IMR-90 (cell line): ENCODE results near the gene CSF1. TPM values are rescaled to one million over a fixed set of nuclear protein-coding genes. Genes with fewer than 3 reads are reported as not detected.

ENCODE experiments used
- ATAC-seq: fragments of 200-7000 bp; cut with Tn5 transposase; 2 replicates; pipeline ENCODE4 v1.9.1; 2020; ENCODE audit warnings: low read depth, mild to moderate bottlenecking, moderate library complexity
- BruUV-seq: library from RNA; stranded (reverse); fragments of 400-500 nt; replicated peaks from 2 replicates; lab custom pipeline; 2021; lab: Mats Ljungman, UMichigan
- CTCF ChIA-PET: fragments of 300-600 bp; formaldehyde crosslinking; extraction: SDS; loops from one replicate; lab custom pipeline; 2021; ENCODE audit warnings: antibody characterized with exemption; lab: Yijun Ruan, JAX
- POLR2A ChIA-PET: fragments of 300-600 bp; sonication (Branson Sonifier 250); formaldehyde crosslinking; loops from one replicate; lab custom pipeline; 2022; ENCODE audit warnings: antibody characterized with exemption; ENCODE audit not compliant: unreplicated experiment; lab: Charles Lee
- DNase-seq: peaks from one replicate; pipeline ENCODE4 v3.0.0; 2013
- H2AFZ ChIP-seq: replicated peaks from 2 replicates; pipeline ENCODE3; 2013; ENCODE audit warnings: low read length, mild to moderate bottlenecking; ENCODE audit not compliant: poor library complexity
- H2AK5ac ChIP-seq: 2 replicates; pipeline ENCODE4 v1.6.1; 2013; ENCODE audit warnings: low read depth, low read length, inconsistent platforms
- H2AK9ac ChIP-seq: replicated peaks from 2 replicates; pipeline ENCODE3; 2013; ENCODE audit warnings: mild to moderate bottlenecking, low read depth, low read length, moderate library complexity; ENCODE audit not compliant: poor library complexity
- H2BK120ac ChIP-seq: 2 replicates; pipeline ENCODE4 v1.6.1; 2013; ENCODE audit warnings: low read depth, low read length, inconsistent platforms
- H2BK15ac ChIP-seq: 3 replicates; pipeline ENCODE4 v1.6.1; 2013; ENCODE audit warnings: low read depth, low read length, inconsistent platforms
- H2BK20ac ChIP-seq: 2 replicates; pipeline ENCODE4 v1.6.1; 2013; ENCODE audit warnings: low read depth, mild to moderate bottlenecking, inconsistent platforms, low read length, moderate library complexity
- H2BK5ac ChIP-seq: 2 replicates; pipeline ENCODE4 v1.6.1; 2013; ENCODE audit warnings: mild to moderate bottlenecking, low read depth, low read length, inconsistent platforms; ENCODE audit not compliant: poor library complexity, severe bottlenecking
- H3K14ac ChIP-seq: replicated peaks from 2 replicates; pipeline ENCODE4 v1.6.1; 2013; ENCODE audit warnings: low read depth, low read length, inconsistent platforms
- H3K18ac ChIP-seq: 2 replicates; pipeline ENCODE4 v1.6.1; 2013; ENCODE audit warnings: low read depth, low read length, control low read depth
- H3K23ac ChIP-seq: 2 replicates; pipeline ENCODE4 v1.6.1; 2013; ENCODE audit warnings: low read depth, low read length, inconsistent platforms
- H3K27ac ChIP-seq: 2 replicates; pipeline ENCODE4 v1.5.1; 2013; ENCODE audit warnings: mild to moderate bottlenecking, control low read depth, low read length; ENCODE audit not compliant: insufficient read depth
- H3K27me3 ChIP-seq: 2 replicates; pipeline ENCODE4 v1.6.1; 2013; ENCODE audit warnings: low read length; ENCODE audit not compliant: control insufficient read depth, insufficient read depth
- H3K36me3 ChIP-seq: 2 replicates; pipeline ENCODE4 v1.6.1; 2013; ENCODE audit warnings: low read length, mixed read lengths; ENCODE audit not compliant: control insufficient read depth, insufficient read depth
- H3K4ac ChIP-seq: 2 replicates; pipeline ENCODE4 v1.6.1; 2013; ENCODE audit warnings: low read depth, low read length, inconsistent platforms
- H3K4me1 ChIP-seq: 2 replicates; pipeline ENCODE4 v1.6.1; 2013; ENCODE audit warnings: low read length, mixed read lengths; ENCODE audit not compliant: control insufficient read depth, insufficient read depth
- H3K4me2 ChIP-seq: 2 replicates; pipeline ENCODE4 v1.6.1; 2013; ENCODE audit warnings: low read depth, mild to moderate bottlenecking, control low read depth, low read length, moderate library complexity
- H3K4me3 ChIP-seq: 2 replicates; pipeline ENCODE4 v1.5.1; 2013; ENCODE audit warnings: low read depth, mild to moderate bottlenecking, control low read depth, low read length, moderate library complexity; ENCODE audit not compliant: insufficient read depth
- H3K56ac ChIP-seq: 2 replicates; pipeline ENCODE4 v1.6.1; 2013; ENCODE audit warnings: low read length, inconsistent platforms; ENCODE audit not compliant: insufficient read depth; ENCODE audit errors: extremely low read depth
- H3K79me1 ChIP-seq, 2 experiments: 2 replicates each; pipeline ENCODE4 v1.6.1; 2013; ENCODE audit warnings: low read length in 2 of 2, inconsistent platforms in 1 of 2, low read depth in 1 of 2
- H3K9ac ChIP-seq: 2 replicates; pipeline ENCODE4 v1.6.1; 2013; ENCODE audit warnings: low read depth, low read length, control low read depth
- H3K9me1 ChIP-seq: 2 replicates; pipeline ENCODE4 v1.6.1; 2013; ENCODE audit warnings: low read length, inconsistent platforms; ENCODE audit not compliant: insufficient read depth
- H3K9me3 ChIP-seq: 2 replicates; pipeline ENCODE4 v1.6.1; 2013; ENCODE audit warnings: low read length; ENCODE audit not compliant: control insufficient read depth, insufficient read depth
- H4K20me1 ChIP-seq: 2 replicates; pipeline ENCODE4 v1.6.1; 2013; ENCODE audit warnings: low read length, inconsistent platforms; ENCODE audit not compliant: insufficient read depth
- H4K5ac ChIP-seq: 2 replicates; pipeline ENCODE4 v1.6.1; 2013; ENCODE audit warnings: mild to moderate bottlenecking, low read depth, low read length, control low read depth
- H4K8ac ChIP-seq, 2 experiments: 2 replicates each; pipeline ENCODE4 v1.6.1; 2013; ENCODE audit warnings: low read depth in 2 of 2, low read length in 2 of 2, control low read depth in 1 of 2, inconsistent platforms in 1 of 2
- H4K91ac ChIP-seq: 2 replicates; pipeline ENCODE4 v1.6.1; 2013; ENCODE audit warnings: low read depth, low read length, inconsistent platforms; ENCODE audit not compliant: insufficient read depth
- FOS ChIP-seq: fragments of 150-350 bp; IDR thresholded peaks from 2 replicates; pipeline ENCODE4 v1.6.1; 2016; ENCODE audit warnings: low read depth, low read length
- SMC3 ChIP-seq: fragments of 150-350 bp; IDR thresholded peaks from 2 replicates; pipeline ENCODE4 v1.6.1; 2016; ENCODE audit warnings: low read depth, mild to moderate bottlenecking, antibody characterized with exemption, low read length, moderate library complexity
- WGBS, 2 experiments: methylation state at CpG; one replicate each; pipeline versions ENCODE4 v1.1.5 to v1.1.7; 2013; ENCODE audit warnings: missing lambda C conversion rate in 2 of 2; ENCODE audit not compliant: insufficient read length in 1 of 2; ENCODE audit errors: extremely low coverage in 2 of 2; 5-methylcytosine and 5-hydroxymethylcytosine counted together
- dilution Hi-C: fragments of 300-500 bp; cut with HindIII; formaldehyde crosslinking; loops from one replicate; pipeline ENCODE4 v1.14.3; 2018; ENCODE audit warnings: low sequenced_read_pairs; ENCODE audit not compliant: unreplicated experiment
- in situ Hi-C: fragments of 300-500 bp; cut with MboI; formaldehyde crosslinking; loops from 3 replicates; pipeline ENCODE4 v1.14.3; 2019; ENCODE audit warnings: low sequenced_read_pairs, inconsistent platforms, mixed read lengths
- intact Hi-C: fragments of 100-400 bp; cut with micrococcal nuclease; formaldehyde crosslinking; loops from 2 replicates; pipeline ENCODE4 v1.10.0; 2022
- polyA plus RNA-seq, 3 experiments: library from polyadenylated mRNA; depleted of rRNA; stranded (reverse); fragments of >200 nt; gene quantifications; 2 replicates each; pipeline ENCODE4 v1.2.3, GENCODE V29; 2012; ENCODE audit warnings: low replicate concordance in 1 of 3
- total RNA-seq: library from RNA; depleted of rRNA; stranded (reverse); fragments of >200 nt; gene quantifications from 2 replicates; pipeline ENCODE4 v1.2.3, GENCODE V29; 2012

CSF1 gene
- total and polyA plus RNA-seq, 2 of the 4 experiments (the other 2 are of a cell fraction): 14.3 to 22.0 TPM

DNA sequence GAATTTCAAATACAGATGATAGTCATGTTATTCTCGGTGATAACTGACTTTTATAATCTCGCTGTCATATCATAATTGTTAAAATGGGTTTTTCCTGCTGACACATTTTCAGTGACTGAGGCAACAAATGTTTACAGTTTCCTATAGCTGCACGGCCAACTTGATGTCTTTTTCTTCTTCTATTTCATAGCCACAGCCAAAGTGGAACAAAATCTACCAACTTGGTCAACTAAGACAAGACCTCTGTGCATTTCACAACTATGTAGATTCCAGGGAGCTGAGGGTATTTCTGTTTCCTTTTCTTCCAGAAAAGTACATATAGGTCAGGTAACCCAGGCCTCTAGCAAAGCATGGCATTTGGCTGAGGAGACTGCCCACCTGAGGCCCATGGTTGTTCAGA, 63.5 kb downstream of the CSF1 start:
- Histone ChIP-seq H3K23ac (0 out of 2 replicates have a peak overlapping the region, but pooled peaks have one; percentile 31), H4K5ac (peak overlapping the region; percentile 71; the same call in 1 of the 2 replicates), H2BK20ac (peak overlapping the region; percentile 76), H3K27me3 (no peaks in the 10 kb centered on the region), H3K79me1 (no peaks in the 10 kb centered on the region), H4K8ac (peak overlapping the region in 1 of 2 experiments; percentile 46; a peak in 1 of 4 replicates), H3K36me3 (no peaks in the 10 kb centered on the region), H3K9me1 (peaks cover 17% of the 10 kb centered on the region), H3K4ac (peak overlapping the region; percentile 81), H2AFZ (no peak overlapping the region), H3K18ac (peak overlapping the region; percentile 64; the same call in 1 of the 2 replicates), H3K4me3 (no peak overlapping the region), H3K4me1 (peaks cover 18% of the 10 kb centered on the region), H3K14ac (peak overlapping the region; percentile 77; the same call in 1 of the 2 replicates), H3K27ac (no peak overlapping the region), H4K91ac (peak overlapping the region; percentile 8; the same call in 1 of the 2 replicates), H2AK5ac (peak overlapping the region; percentile 74; the same call in 1 of the 2 replicates), H3K9me3 (peaks cover 12% of the 10 kb centered on the region), H2AK9ac (no peak overlapping the region), H2BK120ac (peak overlapping the region; percentile 72; the same call in 1 of the 2 replicates), H3K56ac (no peak overlapping the region), H3K9ac (no peak overlapping the region), H2BK15ac (peak overlapping the region; percentile 66; the same call in 1 of the 3 replicates), H4K20me1 (no peaks in the 10 kb centered on the region), H3K4me2 (no peak overlapping the region), H2BK5ac (no peak overlapping the region)
- no TSS peak for BruUV-seq
- no CpG with 5 or more reads among the region's 3 CpGs for WGBS, 2 experiments
- ChIA-PET POLR2A (no interaction called here), CTCF (interaction anchor here (1.4 kb wide), 1 partner anchor 10 kb away, joined by 4 read pairs; no protein-coding TSS in a partner anchor)
- ATAC-seq (no peak), DNase-seq (no peak)
- intact Hi-C loops (no loop called here), in situ Hi-C loops (no loop called here), dilution Hi-C loops (no loop called here)
- TF ChIP-seq SMC3 (no peak), FOS (no peak)
